C4-2B (cell line): ENCODE data around the gene LSM3.

Source experiments
- ZFX ChIP-seq: fragments of 450-650 bp; IDR thresholded peaks from 2 replicates; pipeline ENCODE4 v1.6.1; 2017
- TF ChIP-seq, protein P1 (sequence below): fragments of 450-650 bp; conservative IDR thresholded peaks from 2 replicates; pipeline ENCODE4 v1.5.1; 2017; ENCODE audit warnings: mild to moderate bottlenecking

DNA sequence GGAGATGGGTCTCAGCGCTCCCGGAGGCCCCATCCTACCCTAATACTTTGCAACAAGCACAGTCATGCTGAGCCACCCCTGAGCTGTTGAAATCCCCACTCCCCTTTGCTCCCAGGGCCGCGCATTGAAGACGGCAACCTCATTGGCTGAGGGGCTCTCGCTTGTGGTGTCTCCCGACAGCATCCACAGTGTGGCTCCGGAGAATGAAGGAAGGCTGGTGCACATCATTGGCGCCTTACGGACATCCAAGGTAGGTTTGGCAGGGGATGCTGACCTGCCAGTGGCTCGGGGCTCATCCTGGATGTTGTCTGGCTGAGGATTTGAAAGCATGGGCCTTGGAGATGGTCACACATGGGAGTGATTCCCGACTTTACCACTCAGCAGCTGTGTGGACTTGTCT, 47.9 kb upstream of the LSM3 start:
- TF ChIP-seq, protein P1, sequence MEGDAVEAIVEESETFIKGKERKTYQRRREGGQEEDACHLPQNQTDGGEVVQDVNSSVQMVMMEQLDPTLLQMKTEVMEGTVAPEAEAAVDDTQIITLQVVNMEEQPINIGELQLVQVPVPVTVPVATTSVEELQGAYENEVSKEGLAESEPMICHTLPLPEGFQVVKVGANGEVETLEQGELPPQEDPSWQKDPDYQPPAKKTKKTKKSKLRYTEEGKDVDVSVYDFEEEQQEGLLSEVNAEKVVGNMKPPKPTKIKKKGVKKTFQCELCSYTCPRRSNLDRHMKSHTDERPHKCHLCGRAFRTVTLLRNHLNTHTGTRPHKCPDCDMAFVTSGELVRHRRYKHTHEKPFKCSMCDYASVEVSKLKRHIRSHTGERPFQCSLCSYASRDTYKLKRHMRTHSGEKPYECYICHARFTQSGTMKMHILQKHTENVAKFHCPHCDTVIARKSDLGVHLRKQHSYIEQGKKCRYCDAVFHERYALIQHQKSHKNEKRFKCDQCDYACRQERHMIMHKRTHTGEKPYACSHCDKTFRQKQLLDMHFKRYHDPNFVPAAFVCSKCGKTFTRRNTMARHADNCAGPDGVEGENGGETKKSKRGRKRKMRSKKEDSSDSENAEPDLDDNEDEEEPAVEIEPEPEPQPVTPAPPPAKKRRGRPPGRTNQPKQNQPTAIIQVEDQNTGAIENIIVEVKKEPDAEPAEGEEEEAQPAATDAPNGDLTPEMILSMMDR: no peak
- no peak for TF ChIP-seq ZFX
